A673 (cell line): Measurements from ENCODE around the gene CHRNA1. TPM values are rescaled to one million over a fixed set of nuclear protein-coding genes. Genes with fewer than 3 reads are reported as not detected.

ENCODE experiments used
- BruUV-seq: library from RNA; stranded (reverse); fragments of 400-500 nt; replicated peaks from 2 replicates; lab custom pipeline; 2021; lab: Mats Ljungman, UMichigan
- CTCF ChIA-PET: fragments of 300-600 bp; sonication (Branson Sonifier 250); formaldehyde crosslinking; loops from one replicate; lab custom pipeline; 2022; ENCODE audit warnings: antibody characterized with exemption; lab: Charles Lee
- POLR2A ChIA-PET: fragments of 300-600 bp; sonication (Branson Sonifier 250); formaldehyde crosslinking; loops from one replicate; lab custom pipeline; 2022; ENCODE audit warnings: antibody characterized with exemption; ENCODE audit not compliant: low non-redundant PET; lab: Charles Lee
- DNase-seq: peaks from one replicate; pipeline ENCODE4 v3.0.0-alpha.2; 2015; ENCODE audit warnings: low spot score
- H3K27ac ChIP-seq: fragments of 200-600 bp; sonication (generic); 2 replicates; pipeline ENCODE4 v1.5.1; 2016; ENCODE audit warnings: mixed run types, low read depth, mild to moderate bottlenecking, mixed read lengths, antibody characterized with exemption, low read length; ENCODE audit not compliant: poor library complexity, severe bottlenecking
- H3K27me3 ChIP-seq: fragments of 200-600 bp; sonication (generic); replicated peaks from 2 replicates; pipeline ENCODE4 v1.6.1; 2017; ENCODE audit warnings: mixed run types, low read depth, mild to moderate bottlenecking, mixed read lengths, antibody characterized with exemption, low read length; ENCODE audit not compliant: insufficient read depth, poor library complexity
- H3K36me3 ChIP-seq: fragments of 200-600 bp; sonication (generic); 2 replicates; pipeline ENCODE4 v1.6.1; 2016; ENCODE audit warnings: mixed run types, mild to moderate bottlenecking, mixed read lengths, antibody characterized with exemption, low read length; ENCODE audit not compliant: insufficient read depth, poor library complexity, severe bottlenecking
- H3K4me1 ChIP-seq: fragments of 200-600 bp; sonication (generic); 2 replicates; pipeline ENCODE4 v1.6.1; 2017; ENCODE audit warnings: mixed run types, mild to moderate bottlenecking, mixed read lengths, antibody characterized with exemption, low read length; ENCODE audit not compliant: insufficient read depth, poor library complexity, severe bottlenecking
- H3K4me3 ChIP-seq: fragments of 200-600 bp; sonication (generic); 2 replicates; pipeline ENCODE4 v1.5.1; 2016; ENCODE audit warnings: low read depth, mixed run types, mild to moderate bottlenecking, mixed read lengths, low read length; ENCODE audit not compliant: poor library complexity, severe bottlenecking
- H3K9me3 ChIP-seq: fragments of 200-600 bp; sonication (generic); 2 replicates; pipeline ENCODE4 v1.6.1; 2016; ENCODE audit warnings: mixed run types, low read depth, mild to moderate bottlenecking, mixed read lengths, antibody characterized with exemption, low read length; ENCODE audit not compliant: poor library complexity, severe bottlenecking
- CTCF ChIP-seq: fragments of 300-800, 200-600 bp; sonication (generic); conservative IDR thresholded peaks from 2 replicates; pipeline ENCODE4 v1.5.1; 2017; ENCODE audit warnings: low read depth, mild to moderate bottlenecking, antibody characterized with exemption, low read length, moderate library complexity, mixed read lengths
- EZH2 ChIP-seq: fragments of 200-600 bp; sonication (generic); IDR thresholded peaks from 2 replicates; pipeline ENCODE4 v1.6.1; 2017; ENCODE audit warnings: borderline replicate concordance, low read depth, mild to moderate bottlenecking, mixed read lengths, antibody characterized with exemption, low read length; ENCODE audit not compliant: poor library complexity, severe bottlenecking
- intact Hi-C: fragments of 100-400 bp; cut with micrococcal nuclease; formaldehyde crosslinking; loops from one replicate; pipeline ENCODE4 v1.10.0; 2022; ENCODE audit not compliant: unreplicated experiment
- total RNA-seq: library from RNA; stranded (reverse); gene quantifications from 2 replicates; pipeline ENCODE4 v1.2.3, GENCODE V29; 2021

The CHRNA1 gene
- total RNA-seq, 1 experiment from 2014 or later: not detected

GRCh38 chr2:174761837-174762236 lies 2.4 kb downstream of the CHRNA1 start:
- no peak for DNase-seq
- CTCF ChIA-PET: interaction anchor here (1.8 kb wide), 1 partner anchor 13 kb away, joined by 5 read pairs; no protein-coding TSS in a partner anchor
- H3K27ac ChIP-seq: no peak overlapping the region
- no peaks in the 10 kb centered on the region for H3K27me3 ChIP-seq
- H3K4me3 ChIP-seq: no peak overlapping the region
- H3K36me3 ChIP-seq: no peaks in the 10 kb centered on the region
- TF ChIP-seq CTCF (no peak), EZH2 (no peak)
- no TSS peak for BruUV-seq
- H3K9me3 ChIP-seq: no peaks in the 10 kb centered on the region
- intact Hi-C loops: no loop called here
- POLR2A ChIA-PET: no interaction called here
- H3K4me1 ChIP-seq: no peaks in the 10 kb centered on the region

GRCh38 chr2:174760845-174761473 lies 3.3 kb downstream of the CHRNA1 start:
- Histone ChIP-seq H3K27ac (no peak overlapping the region), H3K36me3 (no peaks in the 10 kb centered on the region), H3K9me3 (no peaks in the 10 kb centered on the region), H3K27me3 (no peaks in the 10 kb centered on the region), H3K4me1 (no peaks in the 10 kb centered on the region), H3K4me3 (no peak overlapping the region)
- BruUV-seq: no TSS peak
- TF ChIP-seq CTCF (no peak), EZH2 (no peak)
- intact Hi-C loops: no loop called here
- ChIA-PET POLR2A (no interaction called here), CTCF (no interaction called here)
- DNase-seq: no peak

- ChIA-PET CTCF (no interaction called here), POLR2A (no interaction called here)
- intact Hi-C loops: no loop called here
- Histone ChIP-seq H3K9me3 (no peaks in the 10 kb centered on the region), H3K4me1 (no peaks in the 10 kb centered on the region), H3K27me3 (no peaks in the 10 kb centered on the region), H3K27ac (no peak overlapping the region), H3K36me3 (no peaks in the 10 kb centered on the region), H3K4me3 (no peak overlapping the region)
- no peak for DNase-seq
- no TSS peak for BruUV-seq
- TF ChIP-seq CTCF (no peak), EZH2 (no peak)
Observed at GRCh38 chr2:174759381-174760065, 4.7 kb downstream of the CHRNA1 start.
